Stimulated activated naive B cell treated with anti-CD40 and anti-IgM and Interleukin-4, amounts not matched to agents 10 μg/mL and 1 μg/mL and 100 μg/mL, for 72 hours (primary cell): ENCODE data around the gene SACM1L.
"Not testable (repeated sequence)": the region's sequence is repeated elsewhere in the genome, so short reads cannot be mapped to it uniquely, and the experiment has no call there.

Experiments used
- ATAC-seq, 2 donors: fragments of 150-1000 bp; cut with Tn5 transposase; replicated peaks; 2 replicates each; pipeline ENCODE4 v1.10.0; 2021; ENCODE audit warnings: moderate library complexity in 1 of 2
- DNase-seq: peaks from one replicate; pipeline ENCODE4 v3.0.0; 2021
- H3K27ac Mint-ChIP-seq: one replicate; pipeline ENCODE4 v1.8.0; 2022; ENCODE audit warnings: mild to moderate bottlenecking, mixed read lengths
- H3K27me3 Mint-ChIP-seq, 2 donors: one replicate each; pipeline ENCODE4 v1.8.0; 2022; ENCODE audit warnings: mixed read lengths in 2 of 2
- H3K36me3 Mint-ChIP-seq, 2 donors: one replicate each; pipeline ENCODE4 v1.8.0; 2022; ENCODE audit warnings: mixed read lengths in 2 of 2, mild to moderate bottlenecking in 1 of 2
- H3K4me1 Mint-ChIP-seq, 2 donors: one replicate each; pipeline ENCODE4 v1.8.0; 2022; ENCODE audit warnings: mixed read lengths in 2 of 2, mild to moderate bottlenecking in 1 of 2
- H3K4me3 Mint-ChIP-seq, 2 donors: one replicate each; pipeline ENCODE4 v1.8.0; 2022; ENCODE audit warnings: mild to moderate bottlenecking in 2 of 2, mixed read lengths in 2 of 2, moderate library complexity in 1 of 2
- H3K9me3 Mint-ChIP-seq, 2 donors: one replicate each; pipeline ENCODE4 v1.8.0; 2022; ENCODE audit warnings: mixed read lengths in 2 of 2, mild to moderate bottlenecking in 1 of 2

SACM1L gene

GRCh38 chr3:45690336-45691035, 1.3 kb downstream of the SACM1L start:
- ATAC-seq (no peak), DNase-seq (no peak)
- Mint-ChIP-seq H3K9me3 (peaks cover 0 to 2% of the 10 kb centered on the region in 2 donors), H3K27ac (peak overlapping the region; percentile 98), H3K36me3 (peaks cover 27 to 35% of the 10 kb centered on the region in 2 donors), H3K27me3 (peaks cover 5 to 6% of the 10 kb centered on the region in 2 donors), H3K4me3 (peak overlapping the region; percentile 82 to 87), H3K4me1 (peaks cover 40 to 60% of the 10 kb centered on the region in 2 donors)

GRCh38 chr3:45691842-45692241, 2.6 kb downstream of the SACM1L start:
- peak overlapping the region; percentile 23 to 45 for H3K4me3 Mint-ChIP-seq
- H3K27me3 Mint-ChIP-seq = peaks cover 5 to 6% of the 10 kb centered on the region in 2 donors
- peaks cover 47 to 72% of the 10 kb centered on the region in 2 donors for H3K4me1 Mint-ChIP-seq
- H3K27ac Mint-ChIP-seq = no peak overlapping the region
- ATAC-seq (no peak), DNase-seq (no peak)
- H3K9me3 Mint-ChIP-seq = peaks cover 0 to 2% of the 10 kb centered on the region in 2 donors
- H3K36me3 Mint-ChIP-seq = peaks cover 33 to 46% of the 10 kb centered on the region in 2 donors

GRCh38 chr3:45692866-45693265, 3.7 kb downstream of the SACM1L start:
- DNase-seq = no peak
- no peak for ATAC-seq
- Mint-ChIP-seq H3K27ac (no peak overlapping the region), H3K27me3 (peaks cover 5 to 6% of the 10 kb centered on the region in 2 donors), H3K4me3 (peak overlapping the region in 1 of 2 donors; percentile 12), H3K36me3 (peaks cover 33 to 46% of the 10 kb centered on the region in 2 donors), H3K9me3 (peaks cover 0 to 2% of the 10 kb centered on the region in 2 donors), H3K4me1 (peaks cover 47 to 72% of the 10 kb centered on the region in 2 donors)

GRCh38 chr3:45693941-45694521, 4.8 kb downstream of the SACM1L start:
- Mint-ChIP-seq H3K27ac (peak overlapping the region; percentile 79), H3K9me3 (peaks cover 0 to under 1% of the 10 kb centered on the region in 2 donors), H3K4me1 (peaks cover 43 to 66% of the 10 kb centered on the region in 2 donors), H3K27me3 (peaks cover 2% of the 10 kb centered on the region in 2 donors), H3K4me3 (peak overlapping the region; percentile 50 to 62), H3K36me3 (peaks cover 31 to 43% of the 10 kb centered on the region in 2 donors)
- ATAC-seq (peak; percentile 33 to 53), DNase-seq (no peak)

GRCh38 chr3:45695166-45695565, 6.0 kb downstream of the SACM1L start:
- not testable (repeated sequence) for H3K9me3 Mint-ChIP-seq, H3K27me3 Mint-ChIP-seq, ATAC-seq, DNase-seq
- peak overlapping the region in 1 of 2 donors; percentile 62 for H3K4me3 Mint-ChIP-seq
- peak overlapping the region; percentile 79 for H3K27ac Mint-ChIP-seq
- peaks cover 33 to 44% of the 10 kb centered on the region in 2 donors for H3K36me3 Mint-ChIP-seq
- H3K4me1 Mint-ChIP-seq = peaks cover 44 to 70% of the 10 kb centered on the region in 2 donors

- Mint-ChIP-seq H3K9me3 (no peaks in the 10 kb centered on the region), H3K4me3 (no peak overlapping the region)
Measured at GRCh38 chr3:45700570-45701073, 11.4 kb downstream of the SACM1L start.

GRCh38 chr3:45701172-45701867, 12.1 kb downstream of the SACM1L start:
- no peaks in the 10 kb centered on the region for H3K9me3 Mint-ChIP-seq
- no peak overlapping the region for H3K4me3 Mint-ChIP-seq
- DNase-seq (no peak), ATAC-seq (no peak)
- peaks cover 14 to 24% of the 10 kb centered on the region in 2 donors for H3K36me3 Mint-ChIP-seq
- peaks cover 11 to 37% of the 10 kb centered on the region in 2 donors for H3K4me1 Mint-ChIP-seq
- no peaks in the 10 kb centered on the region for H3K27me3 Mint-ChIP-seq
- H3K27ac Mint-ChIP-seq = no peak overlapping the region

More at GRCh38 chr3:45700570-45701073, 11.4 kb downstream of the SACM1L start:
- H3K36me3 Mint-ChIP-seq = peaks cover 11 to 24% of the 10 kb centered on the region in 2 donors
- ATAC-seq = no peak
- H3K27me3 Mint-ChIP-seq = no peaks in the 10 kb centered on the region
- H3K27ac Mint-ChIP-seq = no peak overlapping the region
- DNase-seq = no peak
- peaks cover 11 to 37% of the 10 kb centered on the region in 2 donors for H3K4me1 Mint-ChIP-seq

GRCh38 chr3:45704301-45704943, 15.2 kb downstream of the SACM1L start:
- ATAC-seq = no peak
- Mint-ChIP-seq H3K27ac (no peak overlapping the region), H3K27me3 (no peaks in the 10 kb centered on the region), H3K4me1 (peaks cover 9 to 33% of the 10 kb centered on the region in 2 donors), H3K9me3 (no peaks in the 10 kb centered on the region), H3K4me3 (no peak overlapping the region), H3K36me3 (peaks cover 20 to 27% of the 10 kb centered on the region in 2 donors)
- DNase-seq = no peak

- Mint-ChIP-seq H3K4me1 (peaks cover 10 to 32% of the 10 kb centered on the region in 2 donors), H3K36me3 (peaks cover 25 to 30% of the 10 kb centered on the region in 2 donors), H3K27ac (peak overlapping the region; percentile 27)
Measured at GRCh38 chr3:45705839-45706808, 16.9 kb downstream of the SACM1L start.

GRCh38 chr3:45711931-45712330, 22.7 kb downstream of the SACM1L start:
- ATAC-seq = no peak
- Mint-ChIP-seq H3K27me3 (no peaks in the 10 kb centered on the region), H3K4me1 (peaks cover 3 to 14% of the 10 kb centered on the region in 2 donors), H3K4me3 (no peak overlapping the region), H3K27ac (no peak overlapping the region), H3K36me3 (peaks cover 41 to 46% of the 10 kb centered on the region in 2 donors), H3K9me3 (no peaks in the 10 kb centered on the region)
- DNase-seq = no peak

More at GRCh38 chr3:45705839-45706808, 16.9 kb downstream of the SACM1L start:
- DNase-seq (no peak), ATAC-seq (peak; percentile 20 to 59)
- Mint-ChIP-seq H3K4me3 (peak overlapping the region in 1 of 2 donors; percentile 25), H3K9me3 (no peaks in the 10 kb centered on the region), H3K27me3 (no peaks in the 10 kb centered on the region)

GRCh38 chr3:45712434-45713110, 23.4 kb downstream of the SACM1L start:
- no peak for DNase-seq
- ATAC-seq = no peak
- H3K4me1 Mint-ChIP-seq = peaks cover 3 to 14% of the 10 kb centered on the region in 2 donors
- no peaks in the 10 kb centered on the region for H3K27me3 Mint-ChIP-seq
- no peak overlapping the region for H3K27ac Mint-ChIP-seq
- peaks cover 40 to 45% of the 10 kb centered on the region in 2 donors for H3K36me3 Mint-ChIP-seq
- no peak overlapping the region for H3K4me3 Mint-ChIP-seq
- no peaks in the 10 kb centered on the region for H3K9me3 Mint-ChIP-seq

GRCh38 chr3:45715945-45716344, 26.7 kb downstream of the SACM1L start:
- H3K27ac Mint-ChIP-seq = no peak overlapping the region
- peaks cover 1 to 10% of the 10 kb centered on the region in 2 donors for H3K4me1 Mint-ChIP-seq
- H3K4me3 Mint-ChIP-seq = no peak overlapping the region
- no peak for ATAC-seq
- no peaks in the 10 kb centered on the region for H3K27me3 Mint-ChIP-seq
- DNase-seq = no peak
- H3K9me3 Mint-ChIP-seq = no peaks in the 10 kb centered on the region
- H3K36me3 Mint-ChIP-seq = peaks cover 36 to 50% of the 10 kb centered on the region in 2 donors
